Testis (tissue), 3 donors: ENCODE data around the gene SLC35F4. TPM values are rescaled to one million over a fixed set of nuclear protein-coding genes. Genes with fewer than 3 reads are reported as not detected.
A peak's percentile ranks its signal among the peaks of the same experiment; 100 is the strongest.

Experiments used
- DNase-seq: peaks from one replicate; pipeline ENCODE4 v3.0.0-alpha.2; 2019
- H3K27ac ChIP-seq, 2 donors: fragments of 200-600 bp; sonication (generic); one replicate each; pipeline ENCODE4 v1.5.1; 2019
- H3K27me3 ChIP-seq: fragments of 200-600 bp; sonication (generic); one replicate; pipeline ENCODE4 v1.5.1; 2019
- H3K36me3 ChIP-seq: fragments of 200-600 bp; sonication (generic); one replicate; pipeline ENCODE4 v1.5.1; 2017; ENCODE audit warnings: low read depth; ENCODE audit errors: missing control alignments
- H3K4me1 ChIP-seq: fragments of 200-600 bp; sonication (generic); one replicate; pipeline ENCODE4 v1.5.1; 2019
- H3K4me3 ChIP-seq, 2 donors: fragments of 200-600 bp; sonication (generic); one replicate each; pipeline ENCODE4 v1.5.1; 2017 to 2019
- H3K9me3 ChIP-seq: fragments of 200-600 bp; sonication (generic); one replicate; pipeline ENCODE4 v1.5.1; 2017
- POLR2A ChIP-seq: fragments of 450-650 bp; IDR thresholded peaks from one replicate; pipeline ENCODE4 v1.6.1; 2017; ENCODE audit warnings: antibody characterized with exemption, mild to moderate bottlenecking, moderate library complexity
- WGBS, 2 donors: methylation state at CpG; one replicate each; pipeline ENCODE4 v1.1.5; 2018; 5-methylcytosine and 5-hydroxymethylcytosine counted together
- intact Hi-C: fragments of 100-400 bp; cut with DNase I; formaldehyde crosslinking; loops from one replicate; pipeline ENCODE4 v1.15.1; 2023; ENCODE audit warnings: low total_unique reads
- polyA plus RNA-seq: library from polyadenylated mRNA; stranded (reverse); fragments of 350-450 nt; fragmentation: Illumina TruSeq; extraction: RNeasy Lipid Tissue Mini Kit (QIAGEN cat#74804); gene quantifications from one replicate; pipeline ENCODE4 v1.2.3, GENCODE V29; 2014; ENCODE audit warnings: low read depth, low replicate concordance; ENCODE audit not compliant: insufficient read depth
- total RNA-seq, 2 donors: library from RNA; depleted of rRNA; stranded (reverse); fragments of >200 nt; gene quantifications; one replicate each; pipeline ENCODE4 v1.2.3, GENCODE V29; 2016
- TF ChIP-seq, protein P1 (sequence below), 3 experiments: fragments of 450-650 bp in 2 of 3; fragments of 200-600 bp in 1 of 3; sonication (generic) in 1 of 3; IDR thresholded peaks; one replicate each; pipeline ENCODE4 v1.5.1; 2016 to 2019; ENCODE audit warnings: antibody characterized with exemption in 3 of 3, mild to moderate bottlenecking in 2 of 3, moderate library complexity in 1 of 3

The SLC35F4 gene
- total and polyA plus RNA-seq, 3 donors from 2014 or later = 0.50 to 2.8 (median 2.3) TPM

DNA sequence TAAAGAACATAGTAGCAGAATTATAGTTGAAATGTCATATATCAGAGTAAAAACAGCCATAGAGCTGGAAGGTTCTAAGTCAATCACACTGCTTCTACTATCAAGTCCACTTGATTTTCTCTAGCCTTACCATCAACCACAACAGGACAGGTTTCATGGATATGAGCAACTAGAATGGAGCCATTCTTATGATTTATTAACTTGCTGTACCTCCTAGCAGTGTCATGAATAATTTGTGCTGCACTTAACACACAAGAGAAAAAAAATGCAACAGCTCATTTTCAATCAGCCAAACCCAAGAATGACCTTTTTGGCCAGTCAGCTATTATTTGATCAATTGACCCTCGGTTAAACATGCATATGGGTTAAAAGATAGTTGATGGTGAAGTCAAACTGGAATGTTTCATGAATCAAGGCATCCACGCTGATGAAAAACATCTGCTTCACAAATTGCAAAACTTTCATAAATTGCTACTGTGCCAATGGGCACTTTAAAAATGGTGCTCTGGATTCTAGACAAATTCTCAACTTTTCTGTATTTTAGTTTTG, 316.8 kb downstream of the SLC35F4 start:
- Histone ChIP-seq H3K4me1 (no peaks in the 10 kb centered on the region), H3K27me3 (no peaks in the 10 kb centered on the region), H3K4me3 (no peak overlapping the region), H3K27ac (no peak overlapping the region), H3K9me3 (no peaks in the 10 kb centered on the region), H3K36me3 (no peaks in the 10 kb centered on the region)
- no peak for DNase-seq
- intact Hi-C loops = no loop called here
- TF ChIP-seq POLR2A = no peak
- TF ChIP-seq, protein P1, sequence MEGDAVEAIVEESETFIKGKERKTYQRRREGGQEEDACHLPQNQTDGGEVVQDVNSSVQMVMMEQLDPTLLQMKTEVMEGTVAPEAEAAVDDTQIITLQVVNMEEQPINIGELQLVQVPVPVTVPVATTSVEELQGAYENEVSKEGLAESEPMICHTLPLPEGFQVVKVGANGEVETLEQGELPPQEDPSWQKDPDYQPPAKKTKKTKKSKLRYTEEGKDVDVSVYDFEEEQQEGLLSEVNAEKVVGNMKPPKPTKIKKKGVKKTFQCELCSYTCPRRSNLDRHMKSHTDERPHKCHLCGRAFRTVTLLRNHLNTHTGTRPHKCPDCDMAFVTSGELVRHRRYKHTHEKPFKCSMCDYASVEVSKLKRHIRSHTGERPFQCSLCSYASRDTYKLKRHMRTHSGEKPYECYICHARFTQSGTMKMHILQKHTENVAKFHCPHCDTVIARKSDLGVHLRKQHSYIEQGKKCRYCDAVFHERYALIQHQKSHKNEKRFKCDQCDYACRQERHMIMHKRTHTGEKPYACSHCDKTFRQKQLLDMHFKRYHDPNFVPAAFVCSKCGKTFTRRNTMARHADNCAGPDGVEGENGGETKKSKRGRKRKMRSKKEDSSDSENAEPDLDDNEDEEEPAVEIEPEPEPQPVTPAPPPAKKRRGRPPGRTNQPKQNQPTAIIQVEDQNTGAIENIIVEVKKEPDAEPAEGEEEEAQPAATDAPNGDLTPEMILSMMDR (IDR thresholded peaks at IDR 0.05) = no peak
- 87 to 88% methylated on average over 2 of the region's 2 CpGs for WGBS, 2 donors

DNA sequence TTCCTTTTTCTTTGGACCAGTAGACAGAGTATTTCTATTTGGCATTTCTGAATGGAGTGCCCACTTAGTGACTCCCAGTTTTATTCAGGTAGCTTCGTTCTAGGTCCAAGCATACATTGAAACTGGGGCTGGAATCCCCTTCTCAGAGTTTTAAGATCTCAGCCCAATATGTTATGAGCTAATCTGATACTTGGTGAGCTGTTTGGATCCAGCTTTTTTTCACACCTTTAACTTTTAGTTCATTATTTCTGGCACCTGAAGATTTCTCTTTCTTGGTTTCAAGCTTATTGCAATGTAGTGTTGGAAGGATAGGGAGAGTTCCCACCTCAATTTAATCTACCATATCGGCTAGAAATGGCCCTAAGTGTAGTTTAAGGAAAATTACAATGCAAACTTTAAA, 318.8 kb downstream of the SLC35F4 start:
- TF ChIP-seq, protein P1 (IDR thresholded peaks at IDR 0.05) = no peak
- TF ChIP-seq POLR2A = no peak
- 85 to 93% methylated on average over 2 of the region's 2 CpGs for WGBS, 2 donors
- Histone ChIP-seq H3K4me1 (no peaks in the 10 kb centered on the region), H3K27me3 (no peaks in the 10 kb centered on the region), H3K27ac (no peak overlapping the region), H3K4me3 (no peak overlapping the region), H3K36me3 (no peaks in the 10 kb centered on the region), H3K9me3 (no peaks in the 10 kb centered on the region)
- DNase-seq = no peak
- intact Hi-C loops = no loop called here

DNA sequence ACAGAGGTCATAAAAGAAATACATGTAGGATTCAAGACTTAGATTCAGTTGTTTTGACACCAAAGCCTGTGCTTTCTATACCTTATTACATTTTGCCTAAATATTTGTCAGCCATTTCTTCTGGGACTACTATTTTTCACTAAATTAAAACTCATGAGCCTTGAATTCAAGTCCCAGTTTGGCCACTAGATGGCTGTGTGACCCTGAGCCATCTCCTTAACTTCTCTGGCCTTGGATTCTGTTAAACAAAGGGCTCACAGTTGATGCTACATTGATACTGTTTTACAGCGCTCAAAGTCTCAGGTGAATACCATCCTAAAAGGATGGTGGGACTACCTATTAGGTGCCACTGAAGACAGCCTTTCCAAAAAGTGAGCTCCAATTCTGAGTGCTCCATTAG, 332.7 kb downstream of the SLC35F4 start:
- intact Hi-C loops = no loop called here
- Histone ChIP-seq H3K4me3 (no peak overlapping the region), H3K4me1 (no peaks in the 10 kb centered on the region), H3K9me3 (no peaks in the 10 kb centered on the region), H3K27me3 (no peaks in the 10 kb centered on the region), H3K27ac (no peak overlapping the region), H3K36me3 (no peaks in the 10 kb centered on the region)
- TF ChIP-seq, protein P1 (IDR thresholded peaks at IDR 0.05) = peak; percentile 29 to 57 (median 45)
- TF ChIP-seq POLR2A = no peak
- 52 to 58% methylated on average over 1 of the region's 1 CpG for WGBS, 2 donors
- peak; percentile 65 for DNase-seq

DNA sequence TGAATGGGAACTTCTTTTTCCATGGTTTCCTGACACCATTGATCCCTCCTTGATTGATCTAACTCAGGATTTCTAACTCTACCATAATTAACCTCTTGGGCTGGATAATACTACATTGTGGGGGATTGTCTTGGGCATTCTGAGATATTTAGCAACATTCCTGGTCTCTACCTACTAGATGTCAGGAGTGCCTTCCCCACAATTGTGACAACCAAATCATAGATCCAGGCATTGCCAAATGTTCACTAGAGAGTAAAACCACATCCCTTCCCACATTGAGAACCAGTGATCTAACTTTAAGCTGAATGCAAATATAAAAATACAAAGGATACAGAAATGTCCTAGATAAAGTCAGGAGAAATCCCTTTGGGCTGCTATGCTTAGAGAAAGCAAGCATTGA, 335.3 kb downstream of the SLC35F4 start:
- no peak for DNase-seq
- Histone ChIP-seq H3K4me1 (no peaks in the 10 kb centered on the region), H3K36me3 (no peaks in the 10 kb centered on the region), H3K27ac (no peak overlapping the region), H3K4me3 (no peak overlapping the region), H3K27me3 (no peaks in the 10 kb centered on the region), H3K9me3 (no peaks in the 10 kb centered on the region)
- TF ChIP-seq, protein P1 (IDR thresholded peaks at IDR 0.05) = no peak
- no peak for TF ChIP-seq POLR2A
- intact Hi-C loops = no loop called here

DNA sequence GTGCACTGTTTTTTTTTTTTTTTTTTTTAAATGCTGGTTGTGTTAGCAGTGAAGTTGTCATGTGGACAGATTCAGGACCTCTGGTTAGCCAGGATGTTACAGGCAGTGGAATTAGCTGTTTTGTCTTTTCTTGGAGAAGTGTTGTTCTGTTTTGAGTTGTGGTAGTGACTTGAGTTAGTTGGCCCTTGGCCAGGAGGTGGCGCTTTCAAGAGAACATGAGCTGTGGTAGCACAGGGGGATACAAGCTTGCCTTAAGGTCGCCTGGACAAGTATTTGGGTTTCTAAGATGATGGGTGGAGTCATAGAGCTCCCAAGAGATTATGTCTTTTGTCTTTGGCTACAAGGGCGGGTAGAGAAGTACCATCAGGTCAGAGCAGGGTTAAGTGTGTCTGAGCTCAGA, 338.9 kb downstream of the SLC35F4 start:
- 66 to 78% methylated on average over 3 of the region's 3 CpGs for WGBS, 2 donors
- intact Hi-C loops = no loop called here
- no peak overlapping the region for H3K27ac ChIP-seq
- TF ChIP-seq, protein P1 (IDR thresholded peaks at IDR 0.05) = no peak
- TF ChIP-seq POLR2A = no peak
- no peak for DNase-seq
- H3K4me1 ChIP-seq = no peaks in the 10 kb centered on the region
- H3K4me3 ChIP-seq = no peak overlapping the region
- H3K27me3 ChIP-seq = no peaks in the 10 kb centered on the region
- no peaks in the 10 kb centered on the region for H3K9me3 ChIP-seq
- no peaks in the 10 kb centered on the region for H3K36me3 ChIP-seq
